Parathyroid adenoma (tissue), 2 donors: ENCODE measurements around the gene STBD1.

ENCODE experiments used
- H2AFZ ChIP-seq: fragments of 300-600 bp; sonication (generic); one replicate; pipeline ENCODE4 v1.7.0; 2017; ENCODE audit warnings: antibody characterized with exemption, mild to moderate bottlenecking
- H3K27ac ChIP-seq: fragments of 300-600 bp; sonication (generic); one replicate; pipeline ENCODE4 v1.7.0; 2017
- H3K27me3 ChIP-seq: fragments of 300-600 bp; sonication (generic); one replicate; pipeline ENCODE4 v1.7.0; 2017; ENCODE audit warnings: low read length; ENCODE audit not compliant: control insufficient read depth, insufficient read depth
- H3K36me3 ChIP-seq: fragments of 300-600 bp; sonication (generic); one replicate; pipeline ENCODE4 v1.7.0; 2017; ENCODE audit warnings: low read length; ENCODE audit not compliant: control insufficient read depth, insufficient read depth
- H3K4me1 ChIP-seq: fragments of 300-600 bp; sonication (generic); one replicate; pipeline ENCODE4 v1.7.0; 2017; ENCODE audit warnings: control low read depth
- H3K4me2 ChIP-seq: fragments of 300-600 bp; sonication (generic); one replicate; pipeline ENCODE4 v1.7.0; 2017; ENCODE audit warnings: low read length
- H3K4me3 ChIP-seq: fragments of 300-600 bp; sonication (generic); one replicate; pipeline ENCODE4 v1.7.0; 2017; ENCODE audit warnings: low read depth, low read length
- H3K79me2 ChIP-seq: fragments of 300-600 bp; sonication (generic); one replicate; pipeline ENCODE4 v1.7.0; 2017; ENCODE audit warnings: control low read depth
- H3K9ac ChIP-seq: fragments of 300-600 bp; sonication (generic); one replicate; pipeline ENCODE4 v1.7.0; 2017; ENCODE audit warnings: mild to moderate bottlenecking
- H3K9me3 ChIP-seq: fragments of 300-600 bp; sonication (generic); one replicate; pipeline ENCODE4 v1.7.0; 2017; ENCODE audit warnings: low read length; ENCODE audit not compliant: control insufficient read depth
- CTCF ChIP-seq: fragments of 300-600 bp; sonication (generic); IDR thresholded peaks from one replicate; pipeline ENCODE4 v1.7.0; 2017; ENCODE audit warnings: antibody characterized with exemption, mild to moderate bottlenecking
- donor health status: primary hyperparathyroidism.

Gene STBD1

GRCh38 chr4:76292730-76293129 is 13.8 kb upstream of the STBD1 start:
- H2AFZ ChIP-seq, result no peak overlapping the region
- no peak overlapping the region for H3K27ac ChIP-seq
- TF ChIP-seq CTCF, result no peak
- no peaks in the 10 kb centered on the region for H3K4me1 ChIP-seq
- H3K36me3 ChIP-seq, result no peaks in the 10 kb centered on the region
- H3K27me3 ChIP-seq, result no peaks in the 10 kb centered on the region
- no peak overlapping the region for H3K4me2 ChIP-seq
- H3K4me3 ChIP-seq, result no peak overlapping the region
- no peaks in the 10 kb centered on the region for H3K79me2 ChIP-seq
- no peak overlapping the region for H3K9ac ChIP-seq
- no peaks in the 10 kb centered on the region for H3K9me3 ChIP-seq

GRCh38 chr4:76293772-76294171 is 12.8 kb upstream of the STBD1 start:
- no peak overlapping the region for H3K4me3 ChIP-seq
- H3K9me3 ChIP-seq, result no peaks in the 10 kb centered on the region
- H3K4me2 ChIP-seq, result no peak overlapping the region
- no peaks in the 10 kb centered on the region for H3K79me2 ChIP-seq
- no peak for TF ChIP-seq CTCF
- no peak overlapping the region for H2AFZ ChIP-seq
- no peak overlapping the region for H3K27ac ChIP-seq
- no peaks in the 10 kb centered on the region for H3K36me3 ChIP-seq
- no peaks in the 10 kb centered on the region for H3K4me1 ChIP-seq
- no peaks in the 10 kb centered on the region for H3K27me3 ChIP-seq
- no peak overlapping the region for H3K9ac ChIP-seq

DNA sequence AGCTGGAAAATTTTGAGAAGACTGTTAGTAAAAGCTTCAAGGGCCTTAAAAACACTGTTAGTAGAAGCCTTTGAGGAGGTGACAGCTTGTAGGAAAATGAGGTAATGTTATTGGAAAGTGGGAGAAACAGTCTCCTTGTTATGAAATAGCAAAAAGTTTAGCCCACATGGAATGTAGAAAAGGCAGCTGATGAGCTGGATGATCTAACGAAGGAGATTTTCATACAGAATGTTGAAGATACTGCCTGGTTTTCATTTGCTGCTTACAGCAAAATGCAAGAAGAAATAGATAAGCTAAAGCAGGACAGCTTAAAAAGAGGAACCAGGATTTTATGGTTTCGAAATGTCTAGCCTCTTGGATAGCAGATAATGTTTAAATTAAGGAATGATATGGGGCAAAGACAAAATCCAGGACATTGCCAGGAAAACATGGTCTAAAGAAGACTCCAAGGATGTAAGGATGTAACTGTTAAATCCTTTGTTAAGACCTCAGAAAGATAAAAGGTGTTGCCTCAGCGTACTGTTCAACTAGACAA is 10.2 kb upstream of the STBD1 start:
- no peaks in the 10 kb centered on the region for H3K9me3 ChIP-seq
- no peak overlapping the region for H3K4me2 ChIP-seq
- TF ChIP-seq CTCF, result no peak
- no peak overlapping the region for H3K4me3 ChIP-seq
- H3K79me2 ChIP-seq, result no peaks in the 10 kb centered on the region
- no peaks in the 10 kb centered on the region for H3K36me3 ChIP-seq
- no peak overlapping the region for H2AFZ ChIP-seq
- H3K27me3 ChIP-seq, result no peaks in the 10 kb centered on the region
- no peak overlapping the region for H3K9ac ChIP-seq
- H3K27ac ChIP-seq, result no peak overlapping the region
- no peaks in the 10 kb centered on the region for H3K4me1 ChIP-seq

GRCh38 chr4:76298227-76298626 is 8.3 kb upstream of the STBD1 start:
- H3K9ac ChIP-seq, result no peak overlapping the region
- H3K4me3 ChIP-seq, result no peak overlapping the region
- TF ChIP-seq CTCF, result no peak
- no peaks in the 10 kb centered on the region for H3K36me3 ChIP-seq
- no peaks in the 10 kb centered on the region for H3K4me1 ChIP-seq
- H3K79me2 ChIP-seq, result no peaks in the 10 kb centered on the region
- H2AFZ ChIP-seq, result no peak overlapping the region
- no peaks in the 10 kb centered on the region for H3K27me3 ChIP-seq
- no peak overlapping the region for H3K27ac ChIP-seq
- H3K4me2 ChIP-seq, result no peak overlapping the region
- H3K9me3 ChIP-seq, result no peaks in the 10 kb centered on the region

GRCh38 chr4:76300012-76300411 is 6.5 kb upstream of the STBD1 start:
- Histone ChIP-seq H3K4me3 (no peak overlapping the region), H3K79me2 (no peaks in the 10 kb centered on the region), H3K27ac (no peak overlapping the region), H2AFZ (no peak overlapping the region), H3K27me3 (no peaks in the 10 kb centered on the region), H3K4me1 (no peaks in the 10 kb centered on the region), H3K9ac (no peak overlapping the region), H3K36me3 (no peaks in the 10 kb centered on the region), H3K4me2 (no peak overlapping the region), H3K9me3 (no peaks in the 10 kb centered on the region)
- no peak for TF ChIP-seq CTCF
